Measurements from ENCODE around the gene PRKCA.

Gene PRKCA

GRCh38 chr17:66654106-66654740, 351.8 kb downstream of the PRKCA start:
- H3K27ac ChIP-seq, result peak overlapping the region; percentile 60
- no peak for TF ChIP-seq CTCF (conservative IDR thresholded peaks at IDR 0.05; ENCODE audit: low read depth)
- ChIA-PET CTCF (no interaction called here), POLR2A (ENCODE audit: low non-redundant PET) (no interaction called here)
- no peak for DNase-seq (ENCODE audit: low spot score)

GRCh38 chr17:66654764-66655163, 352.4 kb downstream of the PRKCA start:
- TF ChIP-seq CTCF (conservative IDR thresholded peaks at IDR 0.05; ENCODE audit: low read depth), result no peak
- ChIA-PET CTCF (no interaction called here), POLR2A (ENCODE audit: low non-redundant PET) (no interaction called here)
- peak overlapping the region; percentile 60 for H3K27ac ChIP-seq
- peak; percentile 25 for DNase-seq (ENCODE audit: low spot score)

- ChIA-PET POLR2A (ENCODE audit: low non-redundant PET) (no interaction called here), CTCF (interaction anchor here (0.6 kb wide), 2 partner anchors 381 to 415 kb away, joined by 3 to 4 read pairs; no protein-coding TSS in a partner anchor)
- DNase-seq (ENCODE audit: low spot score), result no peak
- H3K27ac ChIP-seq, result no peak overlapping the region
- TF ChIP-seq CTCF (conservative IDR thresholded peaks at IDR 0.05; ENCODE audit: low read depth), result no peak
Measured at GRCh38 chr17:66655461-66655860, 353.0 kb downstream of the PRKCA start.

GRCh38 chr17:66655861-66656260, 353.4 kb downstream of the PRKCA start:
- peak; percentile 80 for DNase-seq (ENCODE audit: low spot score)
- CTCF ChIA-PET, result interaction anchor here (0.6 kb wide), 2 partner anchors 381 to 415 kb away, joined by 3 to 4 read pairs; no protein-coding TSS in a partner anchor
- POLR2A ChIA-PET (ENCODE audit: low non-redundant PET), result no interaction called here
- H3K27ac ChIP-seq, result no peak overlapping the region
- no peak for TF ChIP-seq CTCF (conservative IDR thresholded peaks at IDR 0.05; ENCODE audit: low read depth)

GRCh38 chr17:66661411-66662256, 359.2 kb downstream of the PRKCA start:
- ChIA-PET CTCF (interaction anchor here (0.5 to 0.7 kb wide), 3 partner anchors 23 to 419 kb away, joined by 3 read pairs; no protein-coding TSS in a partner anchor), POLR2A (ENCODE audit: low non-redundant PET) (no interaction called here)
- H3K27ac ChIP-seq, result peak overlapping the region; percentile 74
- TF ChIP-seq CTCF (conservative IDR thresholded peaks at IDR 0.05; ENCODE audit: low read depth), result no peak
- peak; percentile 73 for DNase-seq (ENCODE audit: low spot score)

GRCh38 chr17:66662496-66662895, 360.1 kb downstream of the PRKCA start:
- no peak for DNase-seq (ENCODE audit: low spot score)
- ChIA-PET POLR2A (ENCODE audit: low non-redundant PET) (no interaction called here), CTCF (interaction anchor here (0.5 kb wide), 1 partner anchor 407 kb away, joined by 3 read pairs; no protein-coding TSS in a partner anchor)
- no peak overlapping the region for H3K27ac ChIP-seq
- no peak for TF ChIP-seq CTCF (conservative IDR thresholded peaks at IDR 0.05; ENCODE audit: low read depth)
